Choroid plexus epithelial cell (primary cell): ENCODE measurements around the gene ZNF394.

Experiments
- DNase-seq: peaks from one replicate; pipeline ENCODE4 v3.0.0-alpha.2; 2010; ENCODE audit warnings: low read depth
- H3K4me3 ChIP-seq: 2 replicates; pipeline ENCODE4 v1.5.1; 2011; ENCODE audit warnings: low read depth, mild to moderate bottlenecking, control low read depth, low read length, moderate library complexity
- CTCF ChIP-seq: conservative IDR thresholded peaks from 2 replicates; pipeline ENCODE4 v1.5.1; 2011; ENCODE audit warnings: low read depth, mild to moderate bottlenecking, control low read depth, inconsistent platforms, low read length, moderate library complexity

Gene ZNF394

GRCh38 chr7:99535667-99536066, 35.6 kb upstream of the ZNF394 start:
- TF ChIP-seq CTCF, result no peak
- no peak overlapping the region for H3K4me3 ChIP-seq
- DNase-seq, result no peak

- no peak for TF ChIP-seq CTCF
- no peak overlapping the region for H3K4me3 ChIP-seq
- peak; percentile 11 for DNase-seq
These were observed 31.3 kb upstream of the ZNF394 start for GRCh38 chr7:99531354-99531765.

- DNase-seq, result peak; percentile 30
- TF ChIP-seq CTCF, result peak; percentile 47
- H3K4me3 ChIP-seq, result no peak overlapping the region
These were observed 25.8 kb upstream of the ZNF394 start for GRCh38 chr7:99525713-99526440.

GRCh38 chr7:99521399-99521798, 21.3 kb upstream of the ZNF394 start:
- H3K4me3 ChIP-seq, result no peak overlapping the region
- TF ChIP-seq CTCF, result no peak
- DNase-seq, result no peak

GRCh38 chr7:99514050-99514449, 14.0 kb upstream of the ZNF394 start:
- DNase-seq, result peak; percentile 49
- no peak for TF ChIP-seq CTCF
- H3K4me3 ChIP-seq, result no peak overlapping the region

GRCh38 chr7:99505324-99505662, 5.2 kb upstream of the ZNF394 start:
- H3K4me3 ChIP-seq, result peak overlapping the region; percentile 74
- TF ChIP-seq CTCF, result no peak
- peak; percentile 34 for DNase-seq

- DNase-seq, result peak; percentile 98
- TF ChIP-seq CTCF, result no peak
- H3K4me3 ChIP-seq, result peak within 1 kb of the TSS; percentile 74
These were observed 4.7 kb upstream of the ZNF394 start, which contains the start of gene ZKSCAN5 for GRCh38 chr7:99504603-99505323. Gene ZKSCAN5 (plus strand): TSS chr7:99504662. CDS start chr7:99506045, 1,383 bp downstream.
